HEK293T (cell line): Measurements from ENCODE around the gene SYCE1L.

Source experiments
- ARNT ChIP-seq: fragments of 450-650 bp; IDR thresholded peaks from 2 replicates; pipeline ENCODE4 v1.6.1; 2017; ENCODE audit warnings: mild to moderate bottlenecking
- BHLHE40 ChIP-seq: fragments of 450-650 bp; IDR thresholded peaks from 2 replicates; pipeline ENCODE4 v1.6.1; 2016; ENCODE audit warnings: mild to moderate bottlenecking, moderate library complexity, borderline replicate concordance
- CTBP1 ChIP-seq: fragments of 450-650 bp; IDR thresholded peaks from 2 replicates; pipeline ENCODE4 v1.6.1; 2016; ENCODE audit warnings: borderline replicate concordance
- SUZ12 ChIP-seq: fragments of 450-650 bp; IDR thresholded peaks from 2 replicates; pipeline ENCODE4 v1.6.1; 2016; ENCODE audit warnings: mild to moderate bottlenecking
- ZNF384 ChIP-seq: fragments of 450-650 bp; IDR thresholded peaks from 2 replicates; pipeline ENCODE4 v1.6.1; 2016

GRCh38 chr16:77169650-77170236, 29.5 kb upstream of the SYCE1L start:
- TF ChIP-seq SUZ12: no peak
- no peak for TF ChIP-seq ARNT
- TF ChIP-seq ZNF384: no peak
- TF ChIP-seq CTBP1: no peak
- TF ChIP-seq BHLHE40: no peak
